NB4 (cell line): ENCODE data around the gene TCF19.
A peak's percentile ranks its signal among the peaks of the same experiment; 100 is the strongest.

Experiments
- CTCF ChIP-seq: IDR thresholded peaks from one replicate; pipeline ENCODE4 v1.5.1; 2012; ENCODE audit warnings: low read depth, low read length
- POLR2A ChIP-seq: IDR thresholded peaks from 2 replicates; pipeline ENCODE4 v1.6.1; 2011; ENCODE audit warnings: mild to moderate bottlenecking; ENCODE audit not compliant: insufficient read length; ENCODE audit errors: extremely low read depth

GRCh38 chr6:31193206-31193605, 34.8 kb downstream of the TCF19 start:
- peak; percentile 13 for TF ChIP-seq CTCF
- no peak for TF ChIP-seq POLR2A
